ENCODE measurements around the gene SP100. TPM values are rescaled to one million over a fixed set of nuclear protein-coding genes. Genes with fewer than 3 reads are reported as not detected.
"Not testable (repeated sequence)": the region's sequence is repeated elsewhere in the genome, so short reads cannot be mapped to it uniquely, and the experiment has no call there.

The SP100 gene
- 24.0 TPM for total RNA-seq

GRCh38 chr2:230416061-230416721 lies at the start of gene SP100:
Gene SP100 (plus strand): TSS chr2:230416201. CDS start chr2:230416297, 96 bp downstream.
- DNase-seq (ENCODE audit: low spot score) (peak; percentile 74), ATAC-seq (peak; percentile 75)

GRCh38 chr2:230382108-230382507 lies 33.9 kb upstream of the SP100 start:
- ATAC-seq = no peak
- DNase-seq (ENCODE audit: low spot score) = no peak

DNA sequence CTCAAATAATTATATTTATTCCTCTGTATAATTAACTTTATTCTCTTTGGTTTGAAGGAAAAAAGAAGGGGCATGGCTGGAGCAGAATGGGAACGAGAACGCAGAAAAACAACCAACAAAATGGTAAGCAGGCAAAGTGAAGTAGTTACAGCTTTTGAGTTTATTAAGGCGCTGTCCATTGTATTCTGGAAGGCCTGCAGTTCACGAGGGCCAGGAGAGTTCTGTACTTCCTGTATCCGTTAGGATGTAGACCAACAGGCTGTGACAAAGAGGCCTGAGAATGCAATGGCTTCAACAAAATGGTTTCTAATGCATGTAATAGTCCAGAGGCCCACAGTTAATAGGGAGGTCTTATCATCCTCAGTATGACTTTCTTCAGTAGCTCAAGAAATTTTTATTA lies 32.5 kb upstream of the SP100 start:
- DNase-seq (ENCODE audit: low spot score) = no peak

GRCh38 chr2:230384986-230385385 lies 31.0 kb upstream of the SP100 start:
- no peak for DNase-seq (ENCODE audit: low spot score)
- ATAC-seq = no peak

More for the DNA sequence above, 32.5 kb upstream of the SP100 start:
- ATAC-seq = no peak

- ATAC-seq (no peak), DNase-seq (ENCODE audit: low spot score) (no peak)
Measured at GRCh38 chr2:230394301-230394700, 21.7 kb upstream of the SP100 start.

DNA sequence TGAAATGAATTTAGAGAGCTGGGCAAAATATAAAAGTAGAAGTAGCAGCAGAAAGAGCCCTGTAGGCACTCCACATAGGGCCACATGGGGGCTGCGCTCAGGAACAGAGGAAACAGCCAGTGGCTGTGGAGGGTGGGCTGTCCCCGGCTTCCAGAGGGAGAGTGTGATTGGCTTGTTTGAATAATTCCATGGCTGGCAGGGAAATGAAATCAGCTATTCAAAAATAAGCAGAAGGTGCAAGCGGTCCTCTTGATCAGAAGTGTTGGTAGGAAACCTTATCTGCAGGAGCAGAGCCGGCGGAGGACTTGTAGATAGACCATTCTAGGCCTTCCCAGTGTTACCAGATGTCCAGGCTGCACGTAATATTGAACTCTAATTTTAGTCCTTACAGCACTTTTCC lies 17.3 kb upstream of the SP100 start:
- not testable (repeated sequence) for ATAC-seq

GRCh38 chr2:230400041-230400440 lies 16.0 kb upstream of the SP100 start:
- ATAC-seq = no peak
- DNase-seq (ENCODE audit: low spot score) = no peak

More for the DNA sequence above, 17.3 kb upstream of the SP100 start:
- not testable (repeated sequence) for DNase-seq (ENCODE audit: low spot score)

- ATAC-seq (no peak), DNase-seq (ENCODE audit: low spot score) (no peak)
Measured at GRCh38 chr2:230400454-230400853, 15.5 kb upstream of the SP100 start.

DNA sequence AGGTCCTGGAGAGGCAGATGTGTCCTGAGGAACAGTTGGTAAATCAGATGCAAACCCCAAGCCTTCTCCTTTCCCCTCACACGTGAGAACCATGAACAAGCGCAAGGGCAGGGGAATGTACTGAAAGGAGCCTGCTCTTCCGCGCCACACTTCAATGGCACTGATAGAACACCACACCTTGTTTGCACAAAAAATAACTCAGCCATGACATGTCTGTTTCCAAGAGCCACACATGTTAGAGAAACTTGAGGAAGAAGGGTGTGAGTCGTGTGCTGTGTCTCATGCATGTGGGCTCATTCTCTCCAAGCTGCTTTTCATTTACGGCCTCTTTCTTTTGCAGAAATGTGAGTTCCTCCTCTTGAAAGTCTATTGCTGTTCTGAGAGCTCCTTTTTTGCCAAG lies 15.0 kb upstream of the SP100 start:
- not testable (repeated sequence) for ATAC-seq

DNA sequence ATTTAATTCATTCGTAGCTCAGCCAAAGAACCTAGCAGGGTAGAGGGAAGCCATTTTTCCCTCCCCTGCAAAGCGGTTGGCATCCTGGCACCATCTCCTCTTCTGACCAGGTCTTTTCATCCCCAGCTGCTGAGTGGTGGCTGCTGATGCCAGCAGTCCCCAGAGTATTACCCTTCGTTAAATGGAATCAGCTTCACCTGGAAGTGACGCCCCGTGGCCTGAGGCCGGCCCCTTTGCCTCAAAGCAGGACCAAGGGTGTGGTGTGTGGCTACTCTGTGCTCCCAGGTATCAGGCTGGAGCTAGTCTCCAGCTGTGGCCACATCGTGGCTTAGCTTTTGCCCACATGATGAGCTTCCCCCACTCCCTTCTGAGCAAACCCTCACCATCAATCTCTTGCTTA lies 12.3 kb upstream of the SP100 start:
- no peak for DNase-seq (ENCODE audit: low spot score)
- ATAC-seq = no peak

More for the DNA sequence above, 15.0 kb upstream of the SP100 start:
- DNase-seq (ENCODE audit: low spot score) = not testable (repeated sequence)

DNA sequence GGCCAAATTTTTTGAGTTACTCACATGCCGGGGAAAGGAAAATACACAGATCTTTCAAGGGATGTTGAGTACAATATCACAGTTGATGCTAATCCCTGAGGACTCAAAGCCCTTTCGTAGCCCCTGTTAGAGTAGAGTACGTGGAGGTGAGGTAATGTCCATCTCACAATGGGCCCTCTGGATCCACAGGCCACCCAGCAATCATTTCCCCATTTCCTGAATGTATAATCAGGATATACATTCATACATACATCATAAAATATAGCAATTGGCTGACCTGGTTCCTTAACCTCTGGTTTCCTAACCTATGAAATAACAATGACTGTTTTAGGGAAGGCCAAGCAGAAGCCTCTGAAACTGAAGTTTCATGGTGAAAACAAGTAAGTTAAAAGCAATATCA lies 10.2 kb upstream of the SP100 start:
- ATAC-seq = no peak

GRCh38 chr2:230408244-230408842 lies 7.7 kb upstream of the SP100 start:
- DNase-seq (ENCODE audit: low spot score) = no peak
- ATAC-seq = no peak

More for the DNA sequence above, 10.2 kb upstream of the SP100 start:
- DNase-seq (ENCODE audit: low spot score) = no peak

DNA sequence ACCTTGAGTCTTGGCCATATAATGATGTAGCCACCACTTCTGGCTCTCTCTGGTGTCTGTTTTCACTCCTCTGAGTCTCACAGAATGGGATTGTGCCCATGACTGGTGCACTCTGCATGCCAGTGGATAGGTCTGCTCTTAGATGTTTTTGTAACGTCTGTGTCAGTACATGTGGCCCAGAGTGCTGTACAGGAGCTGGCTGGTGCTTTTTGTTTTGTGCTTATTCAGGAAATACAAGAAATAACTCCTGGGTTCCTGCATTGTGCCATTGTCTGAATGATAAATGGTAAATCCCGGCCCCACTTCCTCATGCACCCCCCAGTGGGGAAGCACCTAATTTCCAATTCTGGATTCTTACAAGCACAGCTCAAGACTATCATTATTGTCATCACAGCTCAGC lies 6.7 kb upstream of the SP100 start:
- not testable (repeated sequence) for ATAC-seq; DNase-seq (ENCODE audit: low spot score)

GRCh38 chr2:230410263-230410662 lies 5.7 kb upstream of the SP100 start:
- DNase-seq (ENCODE audit: low spot score) = no peak
- no peak for ATAC-seq

- DNase-seq (ENCODE audit: low spot score) (no peak), ATAC-seq (no peak)
Measured at GRCh38 chr2:230410861-230411569, 5.0 kb upstream of the SP100 start.

DNA sequence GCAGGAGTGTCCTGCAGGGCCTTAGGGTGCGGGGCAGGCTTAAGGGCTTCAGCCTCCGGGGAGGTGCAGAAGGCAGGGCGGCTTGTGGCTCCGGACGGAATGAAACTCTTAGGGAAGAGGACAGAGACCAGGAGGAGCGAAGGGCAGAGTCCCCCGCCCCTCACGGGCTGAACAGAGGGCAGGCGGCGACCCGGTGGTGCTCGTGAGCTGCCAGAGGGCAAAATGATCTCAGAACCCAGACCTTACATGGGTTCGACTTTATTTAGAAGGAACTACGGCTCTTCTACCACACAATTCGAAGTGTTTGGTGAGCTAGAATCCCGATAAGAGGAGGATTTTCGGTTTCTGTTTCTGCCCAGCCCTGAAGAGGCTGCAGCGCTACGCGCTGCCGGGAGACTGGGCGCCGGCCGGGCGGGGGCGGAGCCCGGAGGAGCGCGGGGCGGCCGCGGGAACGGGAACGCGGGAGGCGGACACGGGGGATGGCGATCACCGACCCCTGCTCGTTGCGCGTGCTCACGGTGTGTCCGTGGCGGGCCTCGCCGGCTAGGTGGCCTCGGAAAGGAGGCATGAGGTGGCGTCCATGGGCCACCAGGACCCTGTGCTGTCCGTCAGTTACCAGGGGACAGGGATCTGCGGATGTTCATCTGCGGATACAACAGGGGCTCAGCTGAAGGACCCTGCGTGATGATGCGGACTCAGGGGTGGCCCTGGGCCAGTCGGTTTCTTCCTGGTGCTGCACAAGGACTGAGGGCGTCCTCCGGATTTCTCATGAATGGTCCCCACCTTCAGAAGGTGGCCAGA lies 4.2 kb upstream of the SP100 start:
- ATAC-seq (peak; percentile 83), DNase-seq (ENCODE audit: low spot score) (peak; percentile 82)

DNA sequence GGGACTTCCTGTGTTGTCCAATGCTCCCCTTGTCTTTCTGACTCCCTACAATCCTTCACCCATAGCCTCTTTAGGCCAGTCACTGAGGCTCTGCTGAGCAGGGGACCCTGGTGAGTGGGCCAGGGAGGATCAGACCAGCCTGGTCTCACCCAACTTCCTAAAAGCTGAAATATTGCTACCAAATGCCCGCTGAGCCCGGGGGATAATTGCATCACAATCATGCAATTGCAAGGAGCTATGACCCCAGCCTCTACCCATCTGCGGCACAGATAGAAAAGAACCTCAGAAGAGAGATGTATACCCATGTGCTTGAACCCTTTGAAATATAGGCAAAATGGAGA lies 3.7 kb upstream of the SP100 start:
- DNase-seq (ENCODE audit: low spot score) = no peak
- ATAC-seq = peak; percentile 4

DNA sequence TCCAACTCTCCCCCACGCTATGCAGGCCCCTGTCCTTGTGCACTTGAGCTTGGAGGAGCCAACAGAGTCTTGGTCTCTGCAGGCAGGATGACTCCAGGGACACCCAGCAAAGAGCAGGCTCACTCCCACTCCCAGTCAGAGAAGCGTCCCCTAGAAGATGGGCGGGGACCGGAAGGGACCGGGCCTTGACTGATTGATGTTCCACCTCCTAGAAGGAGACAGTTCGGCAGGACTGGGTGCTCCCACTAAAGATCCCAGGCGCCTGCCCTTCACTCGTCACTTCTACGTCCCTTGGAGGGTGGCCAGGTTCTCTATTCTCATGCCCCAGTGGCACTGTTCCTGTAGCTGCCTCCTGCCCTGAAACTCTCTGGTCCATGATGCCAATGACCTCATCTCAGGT lies 3.2 kb upstream of the SP100 start:
- ATAC-seq (no peak), DNase-seq (ENCODE audit: low spot score) (no peak)

DNA sequence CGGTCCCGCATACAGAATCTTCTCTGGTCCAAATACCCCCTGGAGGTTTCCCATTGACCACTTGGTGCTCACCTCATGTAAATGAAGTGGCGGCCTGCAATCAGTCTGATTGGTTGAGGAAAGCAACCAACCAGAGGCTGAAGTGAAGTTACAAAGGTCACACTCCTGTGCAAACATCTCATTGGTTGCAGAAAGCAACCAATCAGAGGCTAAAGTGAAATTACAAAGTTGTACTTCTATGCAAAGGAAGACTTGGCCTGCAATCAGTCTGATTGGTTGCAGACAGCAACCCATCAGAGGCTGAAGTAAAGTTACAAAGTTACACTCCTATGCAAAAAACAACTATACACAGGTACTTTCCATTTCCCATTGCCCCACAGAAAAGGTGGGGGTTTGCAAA lies 2.5 kb upstream of the SP100 start:
- ATAC-seq = no peak
- DNase-seq (ENCODE audit: low spot score) = no peak

- DNase-seq (ENCODE audit: low spot score) (no peak), ATAC-seq (no peak)
Measured at GRCh38 chr2:230414302-230414701, 1.7 kb upstream of the SP100 start.

- no peak for DNase-seq (ENCODE audit: low spot score)
- no peak for ATAC-seq
Measured at GRCh38 chr2:230417436-230417835, 1.4 kb downstream of the SP100 start.
